ENCODE results near the gene DENND2A. TPM values are rescaled to one million over a fixed set of nuclear protein-coding genes. Genes with fewer than 3 reads are reported as not detected.

DENND2A gene
- total RNA-seq, 4 donors from 2014 or later, result 0.73 to 2.6 (median 1.6) TPM

DNA sequence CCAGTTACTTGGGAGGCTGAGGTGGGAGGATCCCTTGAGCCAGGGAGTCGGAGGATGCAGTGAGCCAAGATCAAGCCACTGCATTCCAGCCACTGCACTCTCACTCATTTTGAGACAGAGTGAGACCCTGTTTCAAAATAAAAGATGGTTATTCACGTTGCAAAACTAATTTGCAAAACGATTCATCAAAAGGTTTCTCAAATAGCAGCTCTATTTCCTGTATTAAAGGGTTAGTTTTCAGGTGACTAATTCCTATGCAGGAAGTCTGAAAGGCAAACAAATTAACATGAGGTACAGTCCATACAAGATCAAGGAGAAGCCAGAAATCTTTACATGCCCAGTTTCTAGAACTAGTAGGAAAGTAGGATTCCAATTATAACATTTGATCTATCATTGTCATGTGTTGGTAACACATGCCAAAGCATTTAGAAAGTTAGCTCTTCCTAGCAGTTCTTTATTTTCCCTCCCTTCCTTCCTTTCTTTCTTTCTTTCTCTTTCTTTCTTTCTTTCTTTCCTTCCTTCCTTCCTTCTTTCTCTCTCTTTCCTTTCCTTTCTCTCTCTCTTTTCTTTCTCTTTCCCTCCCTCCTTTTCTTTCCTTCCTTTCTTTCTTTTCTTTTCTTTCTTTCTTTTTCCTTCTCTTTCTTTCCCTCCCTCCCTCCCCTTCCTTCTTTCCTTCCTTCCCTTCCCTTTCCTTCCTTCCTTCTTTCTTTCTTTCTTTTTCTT lies 49.3 kb downstream of the DENND2A start:
- no peaks in the 10 kb centered on the region for H3K27me3 ChIP-seq
- DNase-seq (no peak), ATAC-seq (no peak)
- no peaks in the 10 kb centered on the region for H3K36me3 ChIP-seq
- TF ChIP-seq, protein P1, sequence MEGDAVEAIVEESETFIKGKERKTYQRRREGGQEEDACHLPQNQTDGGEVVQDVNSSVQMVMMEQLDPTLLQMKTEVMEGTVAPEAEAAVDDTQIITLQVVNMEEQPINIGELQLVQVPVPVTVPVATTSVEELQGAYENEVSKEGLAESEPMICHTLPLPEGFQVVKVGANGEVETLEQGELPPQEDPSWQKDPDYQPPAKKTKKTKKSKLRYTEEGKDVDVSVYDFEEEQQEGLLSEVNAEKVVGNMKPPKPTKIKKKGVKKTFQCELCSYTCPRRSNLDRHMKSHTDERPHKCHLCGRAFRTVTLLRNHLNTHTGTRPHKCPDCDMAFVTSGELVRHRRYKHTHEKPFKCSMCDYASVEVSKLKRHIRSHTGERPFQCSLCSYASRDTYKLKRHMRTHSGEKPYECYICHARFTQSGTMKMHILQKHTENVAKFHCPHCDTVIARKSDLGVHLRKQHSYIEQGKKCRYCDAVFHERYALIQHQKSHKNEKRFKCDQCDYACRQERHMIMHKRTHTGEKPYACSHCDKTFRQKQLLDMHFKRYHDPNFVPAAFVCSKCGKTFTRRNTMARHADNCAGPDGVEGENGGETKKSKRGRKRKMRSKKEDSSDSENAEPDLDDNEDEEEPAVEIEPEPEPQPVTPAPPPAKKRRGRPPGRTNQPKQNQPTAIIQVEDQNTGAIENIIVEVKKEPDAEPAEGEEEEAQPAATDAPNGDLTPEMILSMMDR (IDR thresholded peaks at IDR 0.05 in 4 of 5, conservative IDR thresholded peaks at IDR 0.05 in 1 of 5), result no peak
- no peak for TF ChIP-seq POLR2A (IDR thresholded peaks at IDR 0.05)
- intact Hi-C loops (cut with DNase I; ENCODE audit: low total_unique reads), result no loop called here
- in situ Hi-C loops (cut with MboI; ENCODE audit: low sequenced_read_pairs in 4 of 4), result no loop called here
- no peaks in the 10 kb centered on the region for H3K4me1 ChIP-seq
- H3K4me3 ChIP-seq, result no peak overlapping the region
- H3K9me3 ChIP-seq, result no peaks in the 10 kb centered on the region
- no peak overlapping the region for H3K27ac ChIP-seq

DNA sequence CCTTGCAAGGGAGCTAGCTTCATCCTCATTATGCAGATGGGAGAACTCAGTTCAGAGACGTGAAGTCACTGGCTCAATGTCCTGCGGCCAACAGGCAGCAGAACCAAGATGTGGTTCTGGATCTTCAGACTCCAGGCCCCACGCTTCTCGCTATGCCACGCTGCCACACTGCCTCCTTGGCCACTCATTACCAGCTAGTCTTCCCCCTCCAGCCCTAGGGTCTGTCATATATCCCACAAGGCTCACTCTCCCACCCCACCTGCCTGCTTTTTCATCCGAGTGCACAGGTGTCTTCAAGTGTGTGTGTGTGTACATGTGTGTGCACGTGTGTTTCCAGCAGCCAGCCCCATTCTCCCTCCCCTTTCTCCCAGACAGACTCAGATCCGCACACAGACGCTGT lies 53.4 kb downstream of the DENND2A start:
- H3K36me3 ChIP-seq, result no peaks in the 10 kb centered on the region
- ATAC-seq (no peak), DNase-seq (no peak)
- no peaks in the 10 kb centered on the region for H3K27me3 ChIP-seq
- no peaks in the 10 kb centered on the region for H3K9me3 ChIP-seq
- H3K4me1 ChIP-seq, result no peaks in the 10 kb centered on the region
- no peak overlapping the region for H3K4me3 ChIP-seq
- no peak overlapping the region for H3K27ac ChIP-seq
- TF ChIP-seq POLR2A (IDR thresholded peaks at IDR 0.05), result no peak
- TF ChIP-seq, protein P1 (IDR thresholded peaks at IDR 0.05 in 4 of 5, conservative IDR thresholded peaks at IDR 0.05 in 1 of 5), result no peak
- intact Hi-C loops (cut with DNase I; ENCODE audit: low total_unique reads), result no loop called here
- in situ Hi-C loops (cut with MboI; ENCODE audit: low sequenced_read_pairs in 4 of 4), result no loop called here

DNA sequence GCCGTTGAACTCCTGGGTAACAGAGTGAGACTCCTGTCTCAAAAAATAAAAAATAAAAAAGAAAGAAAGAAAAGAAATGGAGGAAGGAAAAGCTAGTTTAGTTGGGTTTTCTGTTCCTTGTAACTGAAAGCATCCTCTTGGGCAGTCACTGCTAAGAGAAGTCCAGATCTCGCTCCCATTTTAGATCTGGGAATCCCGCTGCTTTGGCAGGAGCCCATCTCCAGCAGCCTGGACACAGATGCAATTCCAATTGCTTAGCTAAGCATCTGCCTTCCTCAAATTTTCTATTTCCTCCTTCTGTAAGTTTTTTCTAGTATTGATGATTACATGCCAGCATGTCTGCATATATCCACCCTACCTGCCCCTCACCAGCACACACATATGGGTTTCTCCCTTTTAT lies 54.1 kb downstream of the DENND2A start:
- ATAC-seq, result no peak
- TF ChIP-seq, protein P1 (IDR thresholded peaks at IDR 0.05 in 4 of 5, conservative IDR thresholded peaks at IDR 0.05 in 1 of 5), result no peak
- TF ChIP-seq POLR2A (IDR thresholded peaks at IDR 0.05), result no peak
- Histone ChIP-seq H3K4me3 (no peak overlapping the region), H3K9me3 (no peaks in the 10 kb centered on the region), H3K4me1 (no peaks in the 10 kb centered on the region), H3K27ac (no peak overlapping the region), H3K27me3 (no peaks in the 10 kb centered on the region), H3K36me3 (no peaks in the 10 kb centered on the region)
- intact Hi-C loops (cut with DNase I; ENCODE audit: low total_unique reads) (no loop called here), in situ Hi-C loops (cut with MboI; ENCODE audit: low sequenced_read_pairs in 4 of 4) (no loop called here)
- DNase-seq, result no peak

- Histone ChIP-seq H3K9me3 (no peaks in the 10 kb centered on the region), H3K27me3 (no peaks in the 10 kb centered on the region), H3K36me3 (no peaks in the 10 kb centered on the region), H3K27ac (no peak overlapping the region), H3K4me1 (no peaks in the 10 kb centered on the region), H3K4me3 (no peak overlapping the region)
- intact Hi-C loops (cut with DNase I; ENCODE audit: low total_unique reads) (no loop called here), in situ Hi-C loops (cut with MboI; ENCODE audit: low sequenced_read_pairs in 4 of 4) (no loop called here)
- DNase-seq, result no peak
- TF ChIP-seq, protein P1 (IDR thresholded peaks at IDR 0.05 in 4 of 5, conservative IDR thresholded peaks at IDR 0.05 in 1 of 5), result no peak
- no peak for TF ChIP-seq POLR2A (IDR thresholded peaks at IDR 0.05)
- ATAC-seq, result no peak
Observed at GRCh38 chr7:140585333-140585732, 55.3 kb downstream of the DENND2A start.
